Measurements from ENCODE around the gene CEACAM21. TPM values are rescaled to one million over a fixed set of nuclear protein-coding genes. Genes with fewer than 3 reads are reported as not detected.

The CEACAM21 gene
- total and polyA plus RNA-seq, 2 donors (not counting 1 experiment from before 2014, with no cell fraction given), result not detected

DNA sequence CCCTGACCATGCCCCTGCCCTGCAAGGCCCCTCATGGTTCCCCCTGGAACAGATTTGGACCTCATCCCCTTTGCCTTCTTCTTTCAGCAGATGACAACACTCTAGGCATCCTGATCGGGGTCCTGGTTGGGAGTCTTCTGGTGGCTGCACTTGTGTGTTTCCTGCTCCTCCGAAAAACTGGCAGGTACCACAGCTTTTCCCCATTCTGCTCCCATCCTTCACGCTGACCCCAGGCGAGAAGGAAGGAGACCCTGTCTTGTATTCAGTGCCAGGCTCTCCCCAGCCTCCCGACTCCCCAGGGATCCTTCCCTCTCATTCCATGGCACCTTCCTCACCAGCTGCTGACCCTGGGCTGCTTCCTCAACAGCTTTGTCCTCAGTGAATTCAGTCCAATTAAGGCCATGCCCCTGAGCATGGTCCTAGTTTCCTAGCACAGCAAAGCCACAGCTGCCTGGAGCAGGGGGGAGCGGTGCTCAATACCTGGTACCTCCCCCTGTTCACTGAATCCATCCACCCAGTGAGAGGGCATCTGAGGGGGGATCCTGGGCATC, 8.4 kb downstream of the CEACAM21 start:
- DNase-seq (ENCODE audit: low read depth in 2 of 2), result no peak
- no peaks in the 10 kb centered on the region for H3K27me3 ChIP-seq (ENCODE audit: control insufficient read depth, insufficient read depth, low read length)
- TF ChIP-seq, protein P1, sequence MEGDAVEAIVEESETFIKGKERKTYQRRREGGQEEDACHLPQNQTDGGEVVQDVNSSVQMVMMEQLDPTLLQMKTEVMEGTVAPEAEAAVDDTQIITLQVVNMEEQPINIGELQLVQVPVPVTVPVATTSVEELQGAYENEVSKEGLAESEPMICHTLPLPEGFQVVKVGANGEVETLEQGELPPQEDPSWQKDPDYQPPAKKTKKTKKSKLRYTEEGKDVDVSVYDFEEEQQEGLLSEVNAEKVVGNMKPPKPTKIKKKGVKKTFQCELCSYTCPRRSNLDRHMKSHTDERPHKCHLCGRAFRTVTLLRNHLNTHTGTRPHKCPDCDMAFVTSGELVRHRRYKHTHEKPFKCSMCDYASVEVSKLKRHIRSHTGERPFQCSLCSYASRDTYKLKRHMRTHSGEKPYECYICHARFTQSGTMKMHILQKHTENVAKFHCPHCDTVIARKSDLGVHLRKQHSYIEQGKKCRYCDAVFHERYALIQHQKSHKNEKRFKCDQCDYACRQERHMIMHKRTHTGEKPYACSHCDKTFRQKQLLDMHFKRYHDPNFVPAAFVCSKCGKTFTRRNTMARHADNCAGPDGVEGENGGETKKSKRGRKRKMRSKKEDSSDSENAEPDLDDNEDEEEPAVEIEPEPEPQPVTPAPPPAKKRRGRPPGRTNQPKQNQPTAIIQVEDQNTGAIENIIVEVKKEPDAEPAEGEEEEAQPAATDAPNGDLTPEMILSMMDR (conservative IDR thresholded peaks at IDR 0.05 in 1 of 2, IDR thresholded peaks at IDR 0.05 in 1 of 2; ENCODE audit: low read depth in 1 of 2, low read length in 2 of 2), result no peak
- TF ChIP-seq EZH2 (IDR thresholded peaks at IDR 0.05; ENCODE audit: low read length, missing control alignments), result no peak

DNA sequence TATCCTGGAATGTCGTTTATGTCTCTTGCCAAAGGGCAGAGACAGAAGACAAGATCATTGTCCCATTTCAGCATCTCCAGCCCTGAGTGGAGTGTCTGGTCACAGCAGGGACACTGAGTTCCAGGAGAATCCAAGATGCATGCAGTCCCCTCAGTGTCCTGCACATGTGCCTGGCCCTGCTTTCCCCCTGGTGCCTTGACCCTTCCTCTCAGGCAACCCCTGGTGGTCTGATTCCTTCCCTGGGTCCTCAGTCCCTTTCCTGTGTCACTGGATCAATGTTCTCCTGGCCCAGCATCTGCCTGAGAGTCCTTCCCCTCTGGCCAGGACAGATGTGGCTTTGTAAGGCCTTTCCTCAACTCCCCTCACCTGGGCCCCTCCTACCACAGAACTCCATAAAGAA, 9.0 kb downstream of the CEACAM21 start:
- Histone ChIP-seq H3K27me3 (ENCODE audit: control insufficient read depth, insufficient read depth, low read length) (no peaks in the 10 kb centered on the region), H3K4me2 (ENCODE audit: extremely low read depth, insufficient read depth, low read length) (no peak overlapping the region), H3K4me1 (ENCODE audit: control insufficient read depth, extremely low read depth, insufficient read depth, low read length) (no peaks in the 10 kb centered on the region), H2AFZ (ENCODE audit: low read length) (no peak overlapping the region), H3K79me2 (ENCODE audit: control insufficient read depth, insufficient read depth, low read length) (no peaks in the 10 kb centered on the region), H3K36me3 (ENCODE audit: control insufficient read depth, insufficient read depth, low read length) (no peaks in the 10 kb centered on the region), H4K20me1 (ENCODE audit: control insufficient read depth, extremely low read depth, insufficient read depth, low read length) (no peaks in the 10 kb centered on the region), H3K9ac (ENCODE audit: insufficient read depth, low read length) (no peak overlapping the region), H3K4me3 (replicated peaks in 1 of 4; ENCODE audit: control extremely low read depth in 1 of 4, insufficient read depth in 1 of 4, low read depth in 3 of 4, low read length in 4 of 4) (no peak overlapping the region), H3K9me3 (ENCODE audit: control insufficient read depth, insufficient read depth, low read depth, low read length) (no peaks in the 10 kb centered on the region), H3K27ac (ENCODE audit: insufficient read depth, low read length) (no peak overlapping the region)
- DNase-seq (ENCODE audit: low read depth in 2 of 2), result no peak
- TF ChIP-seq EZH2 (IDR thresholded peaks at IDR 0.05; ENCODE audit: low read length, missing control alignments), result no peak
- TF ChIP-seq, protein P1 (conservative IDR thresholded peaks at IDR 0.05 in 1 of 2, IDR thresholded peaks at IDR 0.05 in 1 of 2; ENCODE audit: low read depth in 1 of 2, low read length in 2 of 2), result no peak

More for the DNA sequence above, 8.4 kb downstream of the CEACAM21 start:
- Histone ChIP-seq H4K20me1 (ENCODE audit: control insufficient read depth, extremely low read depth, insufficient read depth, low read length) (no peaks in the 10 kb centered on the region), H3K79me2 (ENCODE audit: control insufficient read depth, insufficient read depth, low read length) (no peaks in the 10 kb centered on the region), H3K4me3 (replicated peaks in 1 of 4; ENCODE audit: control extremely low read depth in 1 of 4, insufficient read depth in 1 of 4, low read depth in 3 of 4, low read length in 4 of 4) (no peak overlapping the region), H3K9me3 (ENCODE audit: control insufficient read depth, insufficient read depth, low read depth, low read length) (no peaks in the 10 kb centered on the region), H3K4me2 (ENCODE audit: extremely low read depth, insufficient read depth, low read length) (no peak overlapping the region), H3K4me1 (ENCODE audit: control insufficient read depth, extremely low read depth, insufficient read depth, low read length) (no peaks in the 10 kb centered on the region), H3K9ac (ENCODE audit: insufficient read depth, low read length) (no peak overlapping the region), H3K36me3 (ENCODE audit: control insufficient read depth, insufficient read depth, low read length) (no peaks in the 10 kb centered on the region), H2AFZ (ENCODE audit: low read length) (no peak overlapping the region), H3K27ac (ENCODE audit: insufficient read depth, low read length) (no peak overlapping the region)

DNA sequence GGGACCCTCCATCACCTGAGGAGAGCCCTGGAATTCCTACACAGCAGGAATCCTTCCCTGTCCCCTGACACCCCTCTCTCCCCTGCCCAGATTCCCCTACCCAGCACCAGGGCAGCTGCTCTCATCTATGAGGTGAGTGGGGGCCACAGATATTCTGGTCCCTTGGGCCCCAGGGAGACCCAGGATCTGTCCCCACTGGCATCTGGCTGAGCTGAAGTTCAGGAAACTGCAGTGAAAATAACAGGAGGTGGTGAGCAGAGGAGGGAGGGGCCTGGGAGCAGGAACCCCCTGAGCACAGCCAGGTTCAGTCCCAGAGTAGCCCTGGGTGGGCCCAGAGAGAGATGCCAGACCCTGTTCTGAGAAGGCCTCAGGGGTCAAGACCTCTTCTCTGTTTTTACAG, 10.1 kb downstream of the CEACAM21 start:
- DNase-seq (ENCODE audit: low read depth in 2 of 2), result no peak
- Histone ChIP-seq H3K36me3 (ENCODE audit: control insufficient read depth, insufficient read depth, low read length) (no peaks in the 10 kb centered on the region), H4K20me1 (ENCODE audit: control insufficient read depth, extremely low read depth, insufficient read depth, low read length) (no peaks in the 10 kb centered on the region), H3K4me2 (ENCODE audit: extremely low read depth, insufficient read depth, low read length) (no peak overlapping the region), H2AFZ (ENCODE audit: low read length) (no peak overlapping the region), H3K9me3 (ENCODE audit: control insufficient read depth, insufficient read depth, low read depth, low read length) (no peaks in the 10 kb centered on the region), H3K27ac (ENCODE audit: insufficient read depth, low read length) (no peak overlapping the region), H3K79me2 (ENCODE audit: control insufficient read depth, insufficient read depth, low read length) (no peaks in the 10 kb centered on the region), H3K4me3 (replicated peaks in 1 of 4; ENCODE audit: control extremely low read depth in 1 of 4, insufficient read depth in 1 of 4, low read depth in 3 of 4, low read length in 4 of 4) (no peak overlapping the region), H3K4me1 (ENCODE audit: control insufficient read depth, extremely low read depth, insufficient read depth, low read length) (no peaks in the 10 kb centered on the region), H3K27me3 (ENCODE audit: control insufficient read depth, insufficient read depth, low read length) (no peaks in the 10 kb centered on the region), H3K9ac (ENCODE audit: insufficient read depth, low read length) (no peak overlapping the region)
- no peak for TF ChIP-seq EZH2 (IDR thresholded peaks at IDR 0.05; ENCODE audit: low read length, missing control alignments)
- TF ChIP-seq, protein P1 (conservative IDR thresholded peaks at IDR 0.05 in 1 of 2, IDR thresholded peaks at IDR 0.05 in 1 of 2; ENCODE audit: low read depth in 1 of 2, low read length in 2 of 2), result no peak
